Chondrocyte (in vitro differentiated cells): ENCODE data around the gene FIBCD1. TPM values are rescaled to one million over a fixed set of nuclear protein-coding genes. Genes with fewer than 3 reads are reported as not detected.
A peak's percentile ranks its signal among the peaks of the same experiment; 100 is the strongest.

Experiments used
- DNase-seq: peaks from one replicate; pipeline ENCODE4 v3.0.0; 2021; ENCODE audit warnings: mixed read lengths, low spot score
- H3K27ac Mint-ChIP-seq: one replicate; pipeline ENCODE4 v1.8.0; 2021; ENCODE audit warnings: mild to moderate bottlenecking, moderate library complexity, mixed read lengths; ENCODE audit not compliant: unreplicated experiment
- H3K27me3 Mint-ChIP-seq: 2 replicates; pipeline ENCODE4 v1.8.0; 2021; ENCODE audit warnings: low read depth, mixed read lengths
- H3K36me3 Mint-ChIP-seq: 2 replicates; pipeline ENCODE4 v1.8.0; 2021; ENCODE audit warnings: low read depth, mixed read lengths
- H3K4me1 Mint-ChIP-seq: 2 replicates; pipeline ENCODE4 v1.8.0; 2021; ENCODE audit warnings: low read depth, mild to moderate bottlenecking, mixed read lengths
- H3K4me3 Mint-ChIP-seq: one replicate; pipeline ENCODE4 v1.8.0; 2021; ENCODE audit warnings: mild to moderate bottlenecking, moderate library complexity, mixed read lengths; ENCODE audit not compliant: unreplicated experiment
- H3K9me3 Mint-ChIP-seq: 2 replicates; pipeline ENCODE4 v1.8.0; 2021; ENCODE audit warnings: low read depth, mixed read lengths
- CTCF ChIP-seq: fragments of 200-600 bp; sonication (generic); IDR thresholded peaks from 2 replicates; pipeline ENCODE4 v1.5.0; 2021; ENCODE audit warnings: antibody characterized with exemption, mild to moderate bottlenecking, moderate library complexity
- total RNA-seq: library from RNA; stranded (reverse); gene quantifications from 3 replicates; pipeline ENCODE4 v1.2.1, GENCODE V29; 2021

Gene FIBCD1
- total RNA-seq, 1 donor from 2014 or later: 8.3 TPM

DNA sequence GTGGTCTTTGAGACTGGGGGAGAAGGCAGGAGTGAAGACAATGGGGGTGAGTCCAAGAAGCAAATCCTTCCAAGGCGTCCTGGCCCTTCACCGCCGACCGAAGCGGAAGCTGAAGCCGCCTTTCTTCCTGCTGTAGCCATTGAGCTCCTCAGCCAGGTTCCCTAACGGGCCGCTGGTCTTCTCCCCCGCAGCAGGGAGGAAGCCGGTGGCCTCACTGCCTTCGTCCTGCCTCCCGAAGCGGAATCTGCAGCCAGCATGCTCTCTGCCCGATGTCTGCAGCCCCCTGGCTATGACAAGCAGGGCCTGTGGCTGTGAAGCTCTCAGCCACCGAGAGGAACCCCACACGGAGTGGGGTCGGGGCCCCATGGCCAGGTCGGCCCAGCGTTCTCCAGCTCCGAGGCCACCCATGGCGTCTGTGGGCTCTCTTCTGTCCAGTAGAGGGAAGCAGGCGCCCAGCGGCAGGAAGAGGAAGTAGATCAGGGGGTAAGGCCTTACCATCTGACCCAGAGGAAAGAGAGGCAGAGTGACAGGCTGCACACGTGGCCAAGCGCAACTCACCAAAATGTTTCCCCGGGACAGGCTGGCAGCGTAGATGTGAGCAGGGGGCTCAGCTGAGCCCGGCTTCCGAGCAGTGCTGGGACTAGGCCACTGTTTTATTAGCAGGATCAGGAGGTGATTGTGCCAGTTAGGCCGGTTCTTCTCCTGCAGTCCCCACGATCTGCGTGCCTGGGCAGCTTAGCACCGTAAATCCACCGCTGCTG is 45.5 kb downstream of the FIBCD1 start:
- no peaks in the 10 kb centered on the region for H3K4me1 Mint-ChIP-seq
- no peaks in the 10 kb centered on the region for H3K9me3 Mint-ChIP-seq
- H3K36me3 Mint-ChIP-seq: peaks cover 12% of the 10 kb centered on the region
- no peak overlapping the region for H3K27ac Mint-ChIP-seq
- no peak overlapping the region for H3K4me3 Mint-ChIP-seq
- peak; percentile 74 for DNase-seq
- H3K27me3 Mint-ChIP-seq: no peaks in the 10 kb centered on the region
- TF ChIP-seq CTCF: peak; percentile 63

- Mint-ChIP-seq H3K4me3 (no peak overlapping the region), H3K4me1 (no peaks in the 10 kb centered on the region), H3K27me3 (no peaks in the 10 kb centered on the region), H3K36me3 (peaks cover 13% of the 10 kb centered on the region), H3K9me3 (no peaks in the 10 kb centered on the region), H3K27ac (no peak overlapping the region)
- DNase-seq: no peak
- no peak for TF ChIP-seq CTCF
Observed at GRCh38 chr9:130892477-130893304, 46.4 kb downstream of the FIBCD1 start.

DNA sequence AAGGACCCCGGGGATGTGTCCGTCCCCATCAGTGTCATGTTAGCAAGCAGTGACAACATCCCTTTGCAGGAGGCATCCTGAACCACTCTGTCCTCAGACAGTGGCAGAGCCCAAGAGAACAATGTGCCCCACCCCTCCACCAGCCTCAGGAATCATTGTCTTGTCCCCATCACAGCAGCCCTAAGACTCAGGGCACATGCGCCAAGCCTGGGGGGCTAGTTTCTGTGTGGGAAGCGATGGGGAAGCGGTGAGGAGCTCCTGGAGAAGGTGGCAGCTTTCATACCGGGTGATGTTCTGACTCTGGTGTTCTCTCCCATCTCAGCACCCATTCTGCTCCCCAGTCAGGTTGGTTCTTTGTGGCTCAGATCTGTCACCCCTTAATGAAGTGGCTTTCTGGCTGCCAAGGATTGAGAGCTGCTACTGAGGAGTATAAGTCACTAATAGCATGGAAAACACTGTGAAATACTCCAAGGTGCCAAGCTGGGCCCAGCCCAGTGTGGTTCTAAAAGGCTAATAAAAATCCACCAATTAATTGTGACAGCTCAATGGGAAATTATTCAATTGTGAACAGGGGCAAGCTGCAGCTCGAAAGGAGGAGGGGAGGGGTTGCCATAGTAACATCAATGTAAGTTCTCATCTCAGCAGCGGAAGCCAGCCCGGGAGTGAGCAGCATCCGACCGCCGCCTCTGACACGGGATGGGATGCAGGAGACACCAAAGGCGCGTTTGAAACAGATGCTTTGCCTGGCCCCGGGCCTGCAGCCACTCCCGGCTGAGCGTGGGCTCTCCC is 47.2 kb downstream of the FIBCD1 start:
- peaks cover 19% of the 10 kb centered on the region for H3K36me3 Mint-ChIP-seq
- no peak for TF ChIP-seq CTCF
- H3K27ac Mint-ChIP-seq: no peak overlapping the region
- no peak overlapping the region for H3K4me3 Mint-ChIP-seq
- no peak for DNase-seq
- no peaks in the 10 kb centered on the region for H3K9me3 Mint-ChIP-seq
- H3K4me1 Mint-ChIP-seq: peaks cover 8% of the 10 kb centered on the region
- no peaks in the 10 kb centered on the region for H3K27me3 Mint-ChIP-seq

GRCh38 chr9:130890870-130891687 is 48.0 kb downstream of the FIBCD1 start:
- Mint-ChIP-seq H3K9me3 (no peaks in the 10 kb centered on the region), H3K36me3 (peaks cover 22% of the 10 kb centered on the region), H3K27me3 (no peaks in the 10 kb centered on the region), H3K4me1 (peaks cover 8% of the 10 kb centered on the region), H3K27ac (no peak overlapping the region), H3K4me3 (no peak overlapping the region)
- DNase-seq: peak; percentile 85
- TF ChIP-seq CTCF: no peak
